Suprapubic skin (tissue), 3 donors: ENCODE measurements around the gene JPH3.

Source experiments
- CTCF ChIP-seq, 2 donors: fragments of 200-600 bp in 1 of 2; fragments of 450-650 bp in 1 of 2; sonication (generic) in 1 of 2; IDR thresholded peaks; one replicate each; pipeline ENCODE4 v1.5.1; 2016 to 2019; ENCODE audit warnings: antibody characterized with exemption in 2 of 2, mild to moderate bottlenecking in 1 of 2, moderate library complexity in 1 of 2
- POLR2A ChIP-seq, 2 donors: fragments of 450-650 bp; IDR thresholded peaks; one replicate each; pipeline ENCODE4 v1.6.1; 2017; ENCODE audit warnings: antibody characterized with exemption in 2 of 2, mild to moderate bottlenecking in 2 of 2, moderate library complexity in 2 of 2

GRCh38 chr16:87582216-87582965 is 19.9 kb upstream of the JPH3 start:
- TF ChIP-seq POLR2A (IDR thresholded peaks at IDR 0.05) = no peak
- no peak for TF ChIP-seq CTCF (IDR thresholded peaks at IDR 0.05)
